HG03342 (cell line): ENCODE results near the gene CACNA2D4.

Source experiments
- ATAC-seq: cut with Tn5 transposase; IDR thresholded peaks from one replicate; pipeline ENCODE4 v1.9.1; 2021; ENCODE audit warnings: mild to moderate bottlenecking, moderate library complexity; ENCODE audit not compliant: unreplicated experiment

Gene CACNA2D4

DNA sequence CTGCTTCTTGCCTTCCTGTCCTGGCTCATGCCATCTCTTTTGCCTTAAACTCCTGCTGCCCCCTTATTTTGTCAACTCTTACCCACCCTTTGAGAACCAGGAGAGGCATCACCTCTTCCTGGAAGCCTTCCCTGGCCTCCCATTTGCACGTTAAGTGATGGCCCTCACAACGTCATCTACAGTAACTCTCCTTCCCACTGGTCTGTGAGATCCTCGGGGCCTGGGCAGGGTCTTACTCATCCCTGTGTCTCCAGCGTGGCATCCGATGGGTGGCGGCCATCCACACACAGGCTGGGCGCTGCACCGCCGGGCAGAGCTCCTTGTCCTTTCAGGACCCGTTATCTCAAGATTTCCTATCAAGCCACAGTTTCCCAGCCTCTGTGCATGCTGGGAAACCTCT, 16.8 kb upstream of the CACNA2D4 start:
- no peak for ATAC-seq

DNA sequence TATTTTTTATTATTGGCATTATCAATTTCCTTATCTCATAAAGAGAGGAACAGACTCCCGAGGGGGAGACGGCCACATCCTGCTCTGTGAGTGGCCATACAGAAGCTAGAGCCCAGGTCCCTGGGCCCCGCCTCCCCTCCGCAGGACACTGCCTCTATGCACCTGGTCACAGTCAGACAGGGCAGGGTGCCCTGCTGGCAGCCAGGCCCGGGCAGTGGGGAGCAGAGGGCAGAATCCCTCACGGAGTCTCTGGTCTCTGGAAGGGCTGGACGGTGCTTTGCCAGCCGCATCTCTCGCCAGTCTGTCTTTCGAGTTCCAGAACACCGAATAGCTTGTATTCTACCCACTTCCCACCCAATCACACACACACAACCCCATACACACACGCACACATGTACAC, 16.4 kb upstream of the CACNA2D4 start:
- no peak for ATAC-seq

DNA sequence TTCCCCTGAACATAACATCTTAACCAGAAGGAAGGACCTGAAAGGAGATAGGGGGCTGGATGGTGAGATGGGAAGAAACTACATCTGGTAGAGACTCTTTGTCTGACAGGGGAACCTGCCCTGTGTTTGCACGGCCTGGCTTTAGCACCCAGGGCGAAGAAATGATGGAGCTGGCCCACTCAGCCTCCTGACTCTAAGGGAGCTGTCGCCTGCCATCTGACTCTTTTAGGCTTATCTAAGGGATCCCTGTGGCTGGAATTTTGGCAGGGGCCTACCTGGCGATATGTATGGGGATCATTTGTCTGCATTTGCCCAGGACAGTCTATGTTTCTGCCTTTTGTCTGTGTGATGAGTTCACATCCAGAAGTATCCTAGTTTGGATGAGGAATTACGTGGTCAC, 15.6 kb upstream of the CACNA2D4 start:
- ATAC-seq: no peak

DNA sequence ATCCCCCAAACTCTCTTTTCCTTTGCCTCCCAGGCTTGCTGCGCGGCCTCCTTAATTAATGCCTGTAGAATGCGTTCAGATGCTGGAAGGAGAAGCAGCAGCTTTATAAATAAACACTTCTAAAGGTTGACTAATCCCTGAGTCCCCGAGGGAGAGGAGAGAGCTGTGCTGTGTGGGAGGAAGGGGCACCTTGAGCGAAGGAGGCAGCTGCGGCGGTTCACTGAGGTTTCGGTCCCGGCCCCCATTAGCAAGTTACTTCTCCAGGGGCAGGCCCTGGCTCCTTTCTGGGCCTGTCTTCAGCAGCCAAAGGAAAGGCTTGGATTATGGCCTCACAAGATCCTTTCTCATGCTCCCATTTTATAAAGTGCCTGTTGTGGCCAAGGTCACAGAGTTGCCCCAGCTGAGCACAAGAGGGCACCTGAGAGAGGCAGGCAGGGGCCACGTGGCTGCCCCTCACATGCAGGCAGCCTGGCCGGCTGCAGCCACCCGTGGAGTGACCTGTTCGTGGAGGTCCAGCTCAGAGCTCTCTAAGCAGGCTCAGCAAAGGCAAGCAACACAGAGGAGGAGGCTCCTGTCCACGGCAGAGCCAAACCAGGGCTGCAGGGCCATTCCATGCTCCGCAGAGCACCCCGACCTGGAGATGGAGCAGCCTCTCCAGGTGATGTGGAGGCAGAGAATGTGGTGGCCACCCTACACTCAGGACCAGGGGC, 15.0 kb upstream of the CACNA2D4 start:
- ATAC-seq: peak; percentile 61

DNA sequence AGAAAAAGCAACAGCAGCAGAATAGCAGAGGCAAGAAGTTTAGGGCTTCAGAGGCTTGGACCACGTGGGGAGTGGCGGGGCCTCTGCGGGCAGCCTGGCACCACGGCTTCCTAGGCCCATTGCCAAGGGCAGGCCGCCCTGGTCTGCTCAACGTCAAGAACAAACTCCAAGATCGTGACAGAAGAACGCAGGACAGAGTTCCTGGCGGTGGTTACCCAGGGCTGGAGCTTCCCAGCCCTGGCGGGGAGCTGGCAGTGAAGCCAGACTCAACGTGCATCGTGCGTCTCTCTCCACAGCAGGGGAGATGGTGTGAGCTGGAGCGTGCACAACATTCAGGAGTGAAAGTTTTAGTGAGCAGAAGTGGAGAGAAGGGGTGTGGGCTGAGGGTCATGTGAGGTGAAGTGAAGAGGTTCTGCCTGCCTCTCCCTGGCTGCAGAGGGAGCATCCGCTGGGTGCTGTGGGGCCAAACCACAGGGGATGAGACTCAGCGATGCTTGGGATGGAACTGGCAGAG, 13.9 kb upstream of the CACNA2D4 start:
- no peak for ATAC-seq

DNA sequence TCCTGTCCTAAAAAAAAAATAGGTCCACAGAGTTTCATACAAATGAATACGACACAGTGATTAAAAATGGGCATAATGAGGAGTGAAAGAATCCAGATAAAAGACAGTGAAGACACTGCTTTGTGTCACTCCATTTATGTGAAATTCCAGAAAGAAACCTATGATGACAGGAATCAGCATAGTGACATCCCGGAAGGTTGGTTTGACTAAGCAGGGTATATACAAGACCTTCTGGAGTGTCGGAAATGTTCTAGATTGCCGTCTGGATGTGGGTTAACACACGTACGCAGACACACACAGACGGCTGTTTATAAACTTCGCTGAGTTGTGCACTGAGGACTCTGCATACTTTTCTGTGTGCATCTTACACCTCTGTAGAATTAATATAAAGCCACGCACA, 13.2 kb upstream of the CACNA2D4 start:
- ATAC-seq: no peak

DNA sequence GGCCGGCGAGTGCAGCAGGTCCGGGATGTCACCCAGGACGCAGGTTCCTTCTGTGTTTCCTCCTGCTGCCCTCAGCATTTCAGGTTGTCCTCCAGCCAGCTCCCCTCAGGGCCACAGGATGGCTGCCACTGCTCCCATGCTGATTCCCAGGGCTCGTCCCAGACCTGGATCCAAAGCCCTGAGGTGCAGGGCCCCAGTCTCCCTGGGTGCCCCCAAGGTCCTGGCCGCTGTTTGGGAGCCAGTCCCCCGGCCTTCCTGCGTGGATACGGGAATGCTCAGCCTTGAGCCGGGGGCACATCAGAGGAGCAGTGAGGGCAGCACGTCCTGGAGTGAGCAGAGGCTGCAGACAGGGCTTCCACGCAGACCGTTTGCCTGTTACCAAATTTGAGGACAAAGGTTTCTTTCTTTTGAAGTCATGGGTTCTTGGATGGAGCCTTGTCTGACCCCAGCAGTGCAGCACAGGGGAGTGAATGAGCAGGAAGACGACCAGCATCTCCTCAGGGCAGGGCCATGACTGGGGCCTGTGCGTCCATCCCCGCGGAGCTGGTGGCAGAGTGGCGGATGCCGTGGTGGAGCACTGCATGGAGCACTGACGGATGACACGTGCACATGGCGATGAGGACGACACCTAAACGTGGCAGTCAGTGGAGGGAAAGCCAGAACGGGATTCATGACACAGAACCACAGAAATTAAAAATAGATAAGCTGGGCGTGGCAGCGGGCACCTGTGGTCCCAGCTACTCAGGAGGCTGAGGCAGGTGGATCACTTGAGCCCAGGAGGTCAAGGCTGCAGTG, 12.5 kb upstream of the CACNA2D4 start:
- ATAC-seq: no peak

DNA sequence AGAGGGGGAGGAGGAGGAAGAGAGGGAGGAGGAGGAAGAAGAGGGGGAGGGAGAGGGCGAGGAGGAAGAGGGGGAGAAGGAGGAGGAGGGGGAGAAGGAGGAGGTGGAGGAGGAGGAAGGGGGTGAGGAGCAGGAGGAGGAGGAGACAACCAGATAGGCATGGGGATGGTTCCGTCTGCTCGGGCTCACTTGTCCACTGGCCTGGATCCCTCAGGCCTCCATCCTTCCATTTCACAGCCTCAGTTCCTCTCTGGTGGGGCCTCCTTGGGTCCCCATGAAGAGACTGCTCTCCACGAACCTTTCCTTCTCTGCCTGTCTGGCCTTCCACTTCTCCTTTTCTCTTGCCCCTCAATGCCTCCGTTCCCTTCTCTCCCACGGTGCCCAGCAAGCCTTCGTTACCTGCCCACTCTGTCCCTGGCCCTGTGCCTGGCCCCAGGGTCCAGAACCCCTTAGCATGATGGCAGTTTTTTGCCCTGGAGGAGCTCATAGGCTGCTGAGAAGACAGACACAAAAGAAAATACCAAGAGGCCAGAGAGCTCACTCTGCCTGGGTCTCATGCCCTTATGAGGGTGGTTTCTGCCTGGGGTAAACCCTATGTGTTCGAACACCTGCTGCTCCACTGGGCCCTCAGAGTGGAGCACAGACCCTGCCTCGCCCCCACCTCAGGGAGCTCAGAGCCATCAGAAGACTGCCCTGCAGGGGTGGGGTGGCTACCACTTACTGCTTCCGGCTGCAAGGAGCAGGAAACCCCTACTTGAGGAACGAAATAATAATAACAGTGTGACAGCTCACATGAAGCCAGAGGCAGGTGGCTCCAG, 11.7 kb upstream of the CACNA2D4 start:
- no peak for ATAC-seq

DNA sequence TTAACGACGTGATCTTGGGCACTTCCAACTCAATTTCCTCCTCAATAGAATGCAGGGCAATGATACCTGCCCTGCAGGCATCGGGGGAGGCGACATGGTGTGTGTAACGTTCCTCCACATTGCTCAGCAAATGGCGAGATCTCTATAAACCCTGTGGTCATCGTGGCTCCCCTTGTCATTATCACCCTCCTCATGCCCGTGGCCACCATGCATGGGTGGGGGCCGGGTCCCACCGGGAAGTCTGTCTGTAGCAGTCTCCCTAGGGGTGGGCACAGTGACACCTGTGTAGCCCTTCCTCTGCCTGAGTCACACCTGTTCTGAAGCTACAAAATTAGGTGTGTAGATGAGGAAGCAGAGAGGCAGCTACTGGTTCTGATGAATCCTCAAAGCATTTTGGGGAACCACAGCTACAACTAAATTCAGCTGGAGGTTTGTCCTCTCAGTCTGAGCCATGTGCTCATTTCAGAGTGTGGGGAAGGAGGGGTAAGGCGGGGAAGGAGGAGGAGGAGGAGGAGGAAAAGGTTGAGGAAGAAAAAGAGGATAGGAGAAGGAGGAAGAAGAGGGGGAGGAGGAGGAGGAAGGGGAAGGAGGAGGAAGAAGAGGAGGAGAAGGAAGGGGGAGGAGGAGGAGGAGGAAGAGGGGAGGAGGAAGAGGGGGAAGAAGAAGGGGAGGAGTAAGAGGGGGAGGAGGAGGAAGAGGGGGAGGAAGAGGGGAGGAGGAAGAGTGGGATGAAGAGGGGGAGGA, 11.0 kb upstream of the CACNA2D4 start:
- no peak for ATAC-seq

DNA sequence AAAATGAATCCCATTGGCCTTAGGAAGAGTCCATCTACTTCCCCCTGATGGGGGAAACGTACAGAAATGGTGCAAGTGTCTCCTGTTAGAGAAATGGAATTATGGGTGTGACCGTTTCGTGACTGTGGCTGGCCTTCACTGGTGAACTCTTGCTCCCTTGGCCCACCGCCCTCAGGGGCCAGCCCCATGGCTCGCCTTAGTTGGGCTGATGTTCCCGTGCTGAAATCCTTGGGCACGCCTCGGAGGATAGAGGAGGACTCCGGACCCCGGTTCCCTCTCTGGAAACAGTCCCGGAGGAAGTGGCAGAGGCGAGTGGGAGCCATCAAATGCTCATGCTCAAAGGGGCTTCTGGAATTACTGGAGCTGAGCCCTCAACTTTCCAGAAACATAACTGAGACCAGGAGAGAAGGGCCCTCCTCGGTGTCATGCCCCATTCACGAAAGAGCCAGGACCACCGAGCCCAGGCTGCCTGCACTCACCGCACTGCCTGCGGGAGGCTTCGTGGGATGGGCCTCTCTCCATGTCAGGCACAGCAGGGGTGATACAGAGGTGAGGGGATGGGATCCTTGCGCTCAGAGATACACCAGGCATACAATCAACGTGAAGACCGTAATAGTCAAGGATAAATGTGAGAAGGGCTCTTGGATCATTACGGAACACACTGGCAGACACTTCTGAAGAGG, 10.1 kb upstream of the CACNA2D4 start:
- ATAC-seq: no peak

DNA sequence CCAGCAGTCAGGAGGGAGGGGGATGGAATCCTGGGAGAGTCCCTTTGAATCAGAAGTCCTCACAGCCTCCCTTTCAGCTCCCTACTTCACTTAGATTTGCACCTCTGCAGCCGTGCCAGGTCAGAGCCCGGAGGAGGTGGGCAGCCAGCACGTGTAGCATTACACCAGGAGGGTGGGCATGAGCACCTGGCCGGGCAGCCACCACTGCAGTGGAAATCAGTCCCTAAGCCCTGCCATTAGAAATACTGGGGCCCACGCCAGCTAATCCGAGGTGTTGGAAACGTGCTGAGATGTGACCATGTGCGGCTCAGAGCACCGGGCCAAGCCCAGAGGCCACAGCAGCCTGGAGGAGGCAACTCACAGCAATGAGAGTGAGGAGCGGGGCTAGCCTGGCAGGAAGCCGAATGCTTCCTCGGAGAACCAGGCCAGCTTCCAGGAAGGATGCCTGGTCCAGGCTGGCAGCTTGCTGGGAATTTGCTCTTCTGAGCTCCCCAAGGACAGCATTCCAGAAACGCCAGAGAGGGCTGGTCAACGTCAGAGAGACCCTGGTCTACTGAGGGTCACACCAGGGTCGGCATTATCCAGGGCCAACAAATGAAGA, 9.4 kb upstream of the CACNA2D4 start:
- no peak for ATAC-seq

DNA sequence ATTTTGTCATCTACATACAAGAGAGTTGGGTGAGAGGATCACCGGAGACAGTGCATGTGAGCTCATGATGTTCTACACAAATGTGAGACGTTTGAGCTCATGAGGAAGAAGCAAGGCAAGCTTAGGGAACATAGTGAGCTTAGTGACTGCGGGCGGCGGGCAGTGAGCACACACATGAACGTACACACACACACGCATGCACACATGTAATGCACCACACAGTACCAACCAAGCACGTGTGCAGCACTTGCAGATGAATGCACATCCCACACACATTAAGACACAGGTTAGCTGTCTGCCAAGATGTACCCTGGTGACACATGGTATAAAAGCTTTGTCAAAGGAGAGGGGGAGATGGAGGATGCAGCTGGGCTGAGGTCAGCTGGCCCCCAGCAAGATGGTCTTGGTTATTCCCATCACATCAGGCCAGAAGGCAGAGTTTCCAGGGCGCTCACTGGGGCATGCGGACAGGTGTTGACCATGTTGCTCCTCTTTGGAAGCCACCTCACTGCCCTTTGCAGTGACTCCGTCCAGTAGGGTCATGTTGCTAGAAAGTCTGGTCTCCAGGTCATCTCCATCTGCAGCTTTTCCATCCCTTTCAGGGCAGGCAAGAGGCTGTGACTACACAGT, 8.7 kb upstream of the CACNA2D4 start:
- ATAC-seq: no peak

DNA sequence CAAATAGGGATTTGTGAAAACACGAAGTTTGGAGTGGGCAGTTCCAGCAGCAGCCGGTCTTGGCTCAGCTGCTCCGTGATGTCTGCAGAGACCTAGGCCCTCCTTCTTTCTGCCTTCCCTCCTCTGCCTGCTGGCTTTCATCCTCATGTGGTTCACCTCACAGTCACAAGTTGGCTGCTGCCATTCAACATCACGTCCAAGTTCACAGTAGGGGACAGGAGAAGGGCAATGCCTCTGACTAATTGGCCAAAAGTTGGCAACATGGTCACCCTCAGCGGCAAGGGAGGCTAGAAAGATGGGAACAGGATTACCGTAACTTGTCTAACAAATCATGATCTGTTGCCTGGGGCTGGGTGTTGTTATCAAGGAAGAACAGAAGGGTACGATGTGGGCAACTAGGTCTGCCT, 7.8 kb upstream of the CACNA2D4 start:
- no peak for ATAC-seq

DNA sequence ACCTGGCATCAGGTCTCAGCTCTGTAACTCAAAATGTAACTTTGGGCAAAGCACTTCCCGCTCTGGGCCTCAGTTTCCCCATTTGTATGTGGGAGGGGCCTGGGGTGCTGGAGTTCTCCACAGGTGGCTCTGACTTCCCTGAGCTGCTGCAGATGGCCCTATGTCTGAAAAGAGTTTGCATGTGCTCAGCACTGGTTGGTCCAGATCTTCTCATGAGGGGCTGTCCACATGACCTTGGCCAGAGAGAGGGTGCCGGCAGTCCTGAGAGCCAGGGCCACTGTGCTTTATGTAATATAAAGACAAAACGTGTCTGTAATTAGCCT, 7.2 kb upstream of the CACNA2D4 start:
- no peak for ATAC-seq

DNA sequence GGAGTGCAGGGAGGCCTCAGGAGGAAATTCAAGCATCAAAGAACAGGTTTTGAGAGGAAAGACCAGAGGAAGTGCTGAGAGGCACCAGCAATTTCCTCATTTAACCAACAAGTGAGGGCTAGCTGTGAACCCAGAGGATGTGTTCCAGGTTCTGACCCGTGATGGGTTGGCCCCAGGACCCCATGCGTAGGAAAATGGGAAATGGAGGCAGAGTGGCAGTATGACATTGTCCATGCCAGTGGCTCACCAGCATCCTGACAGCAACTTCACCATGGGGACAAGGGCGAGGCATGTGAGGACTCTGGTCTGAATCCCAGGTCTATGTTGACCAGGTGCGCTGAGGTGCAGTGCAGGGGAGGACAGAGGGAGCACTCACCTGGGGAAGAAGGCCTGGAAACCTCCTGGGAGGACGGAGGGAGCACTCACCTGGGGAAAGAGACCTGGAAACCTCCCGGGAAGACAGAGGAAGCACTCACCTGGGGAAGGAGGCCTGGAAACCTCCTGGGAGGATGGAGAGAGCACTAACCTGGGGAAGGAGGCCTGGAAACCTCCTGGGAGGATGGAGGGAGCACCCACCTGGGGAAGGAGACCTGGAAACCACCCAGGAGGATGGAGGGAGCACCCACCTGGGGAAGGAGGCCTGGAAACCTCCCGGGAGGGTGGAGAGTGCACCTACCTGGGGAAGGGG, 6.7 kb upstream of the CACNA2D4 start:
- no peak for ATAC-seq

DNA sequence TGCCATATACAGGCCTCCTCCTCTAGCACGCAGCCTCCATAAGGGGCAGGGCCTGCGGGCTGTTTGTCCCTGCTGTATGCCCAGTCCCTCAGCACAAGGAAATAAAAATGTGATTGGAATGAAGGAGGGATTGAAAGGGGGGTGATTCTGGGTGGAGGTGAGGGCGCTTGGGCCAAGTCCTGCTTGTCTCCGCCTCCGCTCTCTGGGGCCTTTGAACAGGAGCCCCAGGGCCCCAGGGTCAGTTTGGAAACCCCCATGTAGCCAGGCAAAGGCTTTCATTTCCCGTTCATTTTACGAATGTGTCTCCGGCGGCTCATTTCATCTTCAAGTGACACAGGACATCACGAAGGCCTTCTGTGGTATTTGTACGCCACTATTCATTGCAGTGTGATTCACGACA, 4.5 kb upstream of the CACNA2D4 start:
- no peak for ATAC-seq

DNA sequence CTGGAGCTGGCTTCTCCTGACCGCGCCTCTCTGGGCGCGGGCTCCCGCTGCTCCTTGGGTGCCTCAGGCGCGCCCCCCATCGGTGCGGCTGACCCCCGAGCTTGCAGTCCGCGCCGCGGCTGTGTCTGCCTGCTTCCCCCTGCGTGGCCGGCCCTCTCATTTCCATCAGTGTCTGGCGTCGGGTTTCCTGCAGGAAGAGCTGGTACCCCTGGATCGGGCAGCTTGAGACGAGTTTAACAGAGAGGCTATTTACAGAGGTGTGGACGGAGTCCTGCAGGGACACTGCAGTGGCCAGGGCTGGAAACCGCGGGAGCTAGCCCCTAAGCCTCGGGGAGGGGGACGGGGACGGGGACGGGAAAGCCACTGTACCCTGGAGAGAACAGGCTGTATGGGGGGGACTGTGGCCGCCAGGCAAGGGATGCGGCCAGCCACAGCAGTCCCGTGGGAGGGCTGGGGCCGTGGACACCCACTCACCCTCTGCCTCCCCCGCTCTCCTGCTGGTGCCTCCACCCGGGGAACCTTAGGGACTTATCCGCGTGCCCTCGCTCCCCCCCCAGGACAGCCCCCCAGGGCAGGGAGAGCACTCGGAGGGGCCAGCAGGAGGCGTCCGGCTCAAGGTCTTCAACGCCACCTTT, 3.7 kb upstream of the CACNA2D4 start:
- ATAC-seq: no peak

DNA sequence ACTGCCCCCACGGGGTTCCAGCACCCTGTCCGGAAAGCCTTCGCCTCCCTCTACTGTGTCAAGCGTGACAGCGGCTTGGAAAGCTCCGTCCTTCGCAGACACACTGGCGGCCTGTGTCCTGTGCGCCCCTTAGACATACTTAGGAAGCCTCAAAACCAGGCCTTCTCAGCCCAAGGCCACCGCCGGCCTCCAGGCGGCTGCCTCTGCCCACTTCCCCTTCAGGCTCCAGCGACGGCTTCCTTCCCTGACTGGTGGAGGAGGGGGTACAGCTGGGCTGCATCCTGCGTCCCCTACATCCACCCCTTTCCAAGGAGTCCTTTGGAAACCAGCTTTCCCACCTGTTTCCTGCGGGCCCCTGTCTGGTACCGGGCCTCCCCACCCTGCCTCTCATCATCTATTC, 2.5 kb upstream of the CACNA2D4 start:
- ATAC-seq: no peak
